GM19239 (cell line): ENCODE measurements around the gene ABTB1.
A peak's percentile ranks its signal among the peaks of the same experiment; 100 is the strongest.

Experiments used
- DNase-seq: peaks from one replicate; pipeline ENCODE4 v3.0.0; 2011; ENCODE audit warnings: low spot score; ENCODE audit not compliant: insufficient read length
- FAIRE-seq: peaks from 2 replicates; lab custom pipeline; 2011; peaks lifted over from hg19 to GRCh38; lab: Jason Lieb, UNC

The ABTB1 gene

GRCh38 chr3:127672429-127673190 lies at the start of gene ABTB1:
TSS of gene ABTB1 (plus strand) at chr3:127672952. CDS start at chr3:127673026, 74 bp downstream.
- FAIRE-seq (peak; percentile 51), DNase-seq (peak; percentile 96)

GRCh38 chr3:127624063-127624462 lies 48.7 kb upstream of the ABTB1 start:
- FAIRE-seq = no peak

GRCh38 chr3:127625821-127626220 lies 46.9 kb upstream of the ABTB1 start:
- DNase-seq (no peak), FAIRE-seq (no peak)

More at GRCh38 chr3:127624063-127624462, 48.7 kb upstream of the ABTB1 start:
- DNase-seq = no peak

GRCh38 chr3:127628426-127628787 lies 44.3 kb upstream of the ABTB1 start:
- no peak for DNase-seq
- FAIRE-seq = no peak

- DNase-seq = peak; percentile 56
- FAIRE-seq = no peak
Measured at GRCh38 chr3:127628788-127629466, 43.8 kb upstream of the ABTB1 start, which contains the start of gene PODXL2. TSS of gene PODXL2 (plus strand) at chr3:127629185. CDS start at chr3:127629220, 35 bp downstream.

- FAIRE-seq (no peak), DNase-seq (peak; percentile 16)
Measured at GRCh38 chr3:127629467-127630403, 43.0 kb upstream of the ABTB1 start.

GRCh38 chr3:127630811-127631714 lies 41.7 kb upstream of the ABTB1 start:
- DNase-seq (no peak), FAIRE-seq (no peak)

- no peak for FAIRE-seq
Measured at GRCh38 chr3:127632035-127632820, 40.5 kb upstream of the ABTB1 start.

GRCh38 chr3:127634653-127635052 lies 38.1 kb upstream of the ABTB1 start:
- no peak for FAIRE-seq

More at GRCh38 chr3:127632035-127632820, 40.5 kb upstream of the ABTB1 start:
- no peak for DNase-seq

GRCh38 chr3:127637546-127637945 lies 35.2 kb upstream of the ABTB1 start:
- FAIRE-seq (no peak), DNase-seq (no peak)

More at GRCh38 chr3:127634653-127635052, 38.1 kb upstream of the ABTB1 start:
- DNase-seq = no peak

- DNase-seq (no peak), FAIRE-seq (no peak)
Measured at GRCh38 chr3:127637971-127638370, 34.8 kb upstream of the ABTB1 start.

GRCh38 chr3:127639173-127640041 lies 33.3 kb upstream of the ABTB1 start:
- FAIRE-seq (no peak), DNase-seq (no peak)

- no peak for DNase-seq
- no peak for FAIRE-seq
Measured at GRCh38 chr3:127640042-127640355, 32.8 kb upstream of the ABTB1 start.

- FAIRE-seq (no peak), DNase-seq (no peak)
Measured at GRCh38 chr3:127644641-127645370, 27.9 kb upstream of the ABTB1 start.

- FAIRE-seq (no peak), DNase-seq (no peak)
Measured at GRCh38 chr3:127645371-127646015, 27.3 kb upstream of the ABTB1 start.

- FAIRE-seq (no peak), DNase-seq (no peak)
Measured at GRCh38 chr3:127646501-127647046, 26.2 kb upstream of the ABTB1 start.
